Panc1 (cell line): ENCODE results near the gene TERT. TPM values are rescaled to one million over a fixed set of nuclear protein-coding genes. Genes with fewer than 3 reads are reported as not detected.

Experiments
- microRNA-seq: library from miRNA; unstranded; fragments of <30 nt; microRNA quantifications from one replicate; pipeline ENCODE4 v1.1.0, GENCODE V29; 2020; ENCODE audit not compliant: unreplicated experiment
- total RNA-seq: library from RNA; stranded (reverse); gene quantifications from one replicate; pipeline ENCODE4 v1.2.1, GENCODE V29; 2021; ENCODE audit not compliant: unreplicated experiment

The TERT gene
- total RNA-seq, 1 experiment from 2014 or later = 8.9 TPM

Small RNAs within 50 kb of the gene (microRNA-seq; reads per million reads assigned to microRNA genes)
- gene MIR4457 = not detected

Other genes with a start within 250 kb of the TERT start
- gene SLC12A7, start 183.0 kb downstream of the TERT start, total RNA-seq = 297 TPM
- gene SLC6A19, start 93.5 kb downstream of the TERT start, total RNA-seq = 0.23 TPM
- gene SLC6A18, start 69.7 kb downstream of the TERT start, total RNA-seq = not detected
- 188 TPM for gene CLPTM1L, start 50.0 kb upstream of the TERT start, total RNA-seq
- gene SLC6A3, start 150.4 kb upstream of the TERT start, total RNA-seq = 0.05 TPM
- 59.8 TPM for gene LPCAT1, start 228.9 kb upstream of the TERT start, total RNA-seq